SK-N-SH treated with all-trans-retinoic acid at 6 μM for 48 hours (cell line): ENCODE results near the gene DOK5.

Experiments used
- ATAC-seq: fragments of 200-7000 bp; cut with Tn5 transposase; 3 replicates; pipeline ENCODE4 v1.9.1; 2020; ENCODE audit warnings: mild to moderate bottlenecking, moderate library complexity
- ARNTL ChIP-seq: fragments of 450-650 bp; formaldehyde crosslinking; IDR thresholded peaks from 2 replicates; pipeline ENCODE4 v1.5.0; 2020; ENCODE audit warnings: low read depth, mild to moderate bottlenecking, moderate library complexity, borderline replicate concordance
- BACH2 ChIP-seq: fragments of 250-450 bp; sonication (Bioruptor Pico); IDR thresholded peaks from 2 replicates; pipeline ENCODE4 v1.9.0; 2021; ENCODE audit warnings: mild to moderate bottlenecking, borderline replicate concordance
- CSDC2 ChIP-seq: fragments of 250-450 bp; sonication (Bioruptor Pico); IDR thresholded peaks from 2 replicates; pipeline ENCODE4 v1.5.0; 2020; ENCODE audit warnings: mild to moderate bottlenecking, moderate library complexity
- ESRRG ChIP-seq: fragments of 250-450 bp; sonication (Bioruptor Pico); IDR thresholded peaks from 2 replicates; pipeline ENCODE4 v1.6.1; 2021; ENCODE audit warnings: mild to moderate bottlenecking
- GLIS3 ChIP-seq: fragments of 250-450 bp; sonication (Bioruptor Pico); IDR thresholded peaks from 2 replicates; pipeline ENCODE4 v1.5.0; 2020; ENCODE audit warnings: mild to moderate bottlenecking, moderate library complexity
- ISL1 ChIP-seq: fragments of 250-450 bp; sonication (Bioruptor Pico); IDR thresholded peaks from 2 replicates; pipeline ENCODE4 v2.1.2; 2022; ENCODE audit warnings: mild to moderate bottlenecking, moderate library complexity
- OSR1 ChIP-seq: fragments of 250-450 bp; sonication (Bioruptor Pico); IDR thresholded peaks from 2 replicates; pipeline ENCODE4 v1.8.0; 2022; ENCODE audit warnings: moderate library complexity, mild to moderate bottlenecking, inconsistent platforms
- PPARA ChIP-seq: fragments of 250-450 bp; sonication (Bioruptor Pico); IDR thresholded peaks from 2 replicates; pipeline ENCODE4 v1.5.0; 2020; ENCODE audit warnings: mild to moderate bottlenecking, borderline replicate concordance
- RARB ChIP-seq: fragments of 250-450 bp; sonication (Bioruptor Pico); IDR thresholded peaks from 2 replicates; pipeline ENCODE4 v1.8.0; 2021; ENCODE audit warnings: mild to moderate bottlenecking, moderate library complexity
- SNAI2 ChIP-seq: fragments of 250-450 bp; sonication (Bioruptor Pico); IDR thresholded peaks from 2 replicates; pipeline ENCODE4 v1.5.0; 2020; ENCODE audit warnings: mild to moderate bottlenecking, moderate library complexity
- TCF4 ChIP-seq: fragments of 250-450 bp; sonication (Bioruptor Pico); IDR thresholded peaks from 2 replicates; pipeline ENCODE4 v1.8.0; 2021; ENCODE audit warnings: mild to moderate bottlenecking, moderate library complexity, borderline replicate concordance
- TOX ChIP-seq: fragments of 250-450 bp; sonication (Bioruptor Pico); IDR thresholded peaks from 2 replicates; pipeline ENCODE4 v1.8.0; 2021; ENCODE audit warnings: mild to moderate bottlenecking, moderate library complexity, borderline replicate concordance
- ZC3H10 ChIP-seq: fragments of 250-450 bp; sonication (Bioruptor Pico); IDR thresholded peaks from 2 replicates; pipeline ENCODE4 v1.5.1; 2021; ENCODE audit warnings: mild to moderate bottlenecking, moderate library complexity
- ZFP3 ChIP-seq: fragments of 250-450 bp; sonication (Bioruptor Pico); IDR thresholded peaks from 2 replicates; pipeline ENCODE4 v1.5.0; 2020; ENCODE audit warnings: mild to moderate bottlenecking, moderate library complexity
- ZFP30 ChIP-seq: fragments of 450-650 bp; formaldehyde crosslinking; IDR thresholded peaks from 2 replicates; pipeline ENCODE4 v1.5.0; 2022; ENCODE audit warnings: mild to moderate bottlenecking, moderate library complexity
- ZNF565 ChIP-seq: fragments of 450-650 bp; formaldehyde crosslinking; conservative IDR thresholded peaks from 2 replicates; pipeline ENCODE4 v1.5.0; 2020; ENCODE audit warnings: low read depth, mild to moderate bottlenecking, moderate library complexity
- ZNF70 ChIP-seq: fragments of 450-650 bp; formaldehyde crosslinking; IDR thresholded peaks from 2 replicates; pipeline ENCODE4 v1.5.0; 2020; ENCODE audit warnings: mild to moderate bottlenecking, moderate library complexity
- ZNF8 ChIP-seq: fragments of 450-650 bp; formaldehyde crosslinking; IDR thresholded peaks from 2 replicates; pipeline ENCODE4 v1.5.0; 2020; ENCODE audit warnings: mild to moderate bottlenecking, moderate library complexity
- TF ChIP-seq, protein P1 (sequence below): fragments of 250-450 bp; sonication (Bioruptor Pico); IDR thresholded peaks from 2 replicates; pipeline ENCODE4 v1.5.1; 2021; ENCODE audit warnings: mild to moderate bottlenecking, moderate library complexity
- TF ChIP-seq, protein P2 (sequence below): fragments of 250-450 bp; sonication (Bioruptor Pico); IDR thresholded peaks from 2 replicates; pipeline ENCODE4 v1.5.0; 2020; ENCODE audit warnings: mild to moderate bottlenecking, moderate library complexity
- TF ChIP-seq, protein P3 (sequence below): fragments of 250-450 bp; sonication (Bioruptor Pico); IDR thresholded peaks from 2 replicates; pipeline ENCODE4 v1.8.0; 2021; ENCODE audit warnings: low read depth, mild to moderate bottlenecking, moderate library complexity, borderline replicate concordance
- TF ChIP-seq, protein P4 (sequence below): fragments of 250-450 bp; sonication (Bioruptor Pico); IDR thresholded peaks from 2 replicates; pipeline ENCODE4 v1.5.1; 2020; ENCODE audit warnings: low read depth, mild to moderate bottlenecking, moderate library complexity

DOK5 gene

DNA sequence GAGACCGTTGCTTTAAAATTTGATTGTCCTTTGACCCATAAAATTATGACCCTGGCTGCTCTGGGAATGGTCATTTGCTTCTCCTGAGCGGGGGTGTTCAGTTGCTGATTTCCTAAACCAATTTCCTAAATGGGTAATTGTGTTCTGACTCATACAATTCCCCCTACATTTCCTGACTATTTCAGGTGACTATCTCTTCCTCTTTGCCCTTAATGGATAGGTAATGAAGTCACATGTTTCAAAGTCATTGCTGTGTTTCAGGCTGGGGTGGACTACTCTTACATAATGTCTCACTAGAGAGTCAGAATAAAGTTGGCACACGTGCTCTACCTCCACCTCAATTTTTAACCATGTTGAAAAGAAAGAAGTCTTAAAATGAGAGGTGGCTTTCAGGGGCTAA lies 109.8 kb downstream of the DOK5 start (continued):
- TF ChIP-seq GLIS3 (CRISPR knock-in tag) (no peak), ARNTL (CRISPR knock-in tag) (no peak), ZNF565 (CRISPR knock-in tag) (no peak), ISL1 (no peak), ESRRG (CRISPR knock-in tag) (no peak), TCF4 (CRISPR knock-in tag) (no peak)

DNA sequence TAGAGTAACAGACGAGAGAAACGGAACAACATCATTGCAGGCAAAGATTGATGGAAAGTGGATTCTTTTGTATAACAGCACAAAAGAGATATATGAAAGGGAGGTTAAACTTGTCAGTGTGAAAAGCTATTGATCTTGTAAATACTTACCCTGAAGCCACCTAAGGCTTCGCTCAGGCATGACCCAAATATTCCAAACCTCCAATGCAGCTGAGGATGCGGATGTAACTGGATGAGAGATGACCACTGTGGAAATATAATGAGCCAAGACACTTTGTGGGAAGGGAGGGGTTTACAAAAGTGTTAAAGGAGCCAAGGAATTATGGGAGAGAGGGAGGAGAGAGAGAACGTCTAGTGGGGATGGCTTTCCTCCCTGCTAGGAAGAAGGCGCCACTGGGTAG lies 112.0 kb downstream of the DOK5 start:
- no peak for TF ChIP-seq ZFP30
- no peak for TF ChIP-seq GLIS3 (CRISPR knock-in tag)
- no peak for TF ChIP-seq SNAI2 (CRISPR knock-in tag)
- TF ChIP-seq ZNF8, result no peak
- no peak for TF ChIP-seq ZNF565 (CRISPR knock-in tag)
- no peak for TF ChIP-seq TOX
- TF ChIP-seq ZFP3, result no peak
- no peak for TF ChIP-seq ZC3H10 (CRISPR knock-in tag)
- TF ChIP-seq, protein P1, sequence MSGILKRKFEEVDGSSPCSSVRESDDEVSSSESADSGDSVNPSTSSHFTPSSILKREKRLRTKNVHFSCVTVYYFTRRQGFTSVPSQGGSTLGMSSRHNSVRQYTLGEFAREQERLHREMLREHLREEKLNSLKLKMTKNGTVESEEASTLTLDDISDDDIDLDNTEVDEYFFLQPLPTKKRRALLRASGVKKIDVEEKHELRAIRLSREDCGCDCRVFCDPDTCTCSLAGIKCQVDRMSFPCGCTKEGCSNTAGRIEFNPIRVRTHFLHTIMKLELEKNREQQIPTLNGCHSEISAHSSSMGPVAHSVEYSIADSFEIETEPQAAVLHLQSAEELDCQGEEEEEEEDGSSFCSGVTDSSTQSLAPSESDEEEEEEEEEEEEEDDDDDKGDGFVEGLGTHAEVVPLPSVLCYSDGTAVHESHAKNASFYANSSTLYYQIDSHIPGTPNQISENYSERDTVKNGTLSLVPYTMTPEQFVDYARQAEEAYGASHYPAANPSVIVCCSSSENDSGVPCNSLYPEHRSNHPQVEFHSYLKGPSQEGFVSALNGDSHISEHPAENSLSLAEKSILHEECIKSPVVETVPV (CRISPR knock-in tag), result no peak
- TF ChIP-seq OSR1 (CRISPR knock-in tag), result no peak
- TF ChIP-seq, all 23 proteins: peak for 0

DNA sequence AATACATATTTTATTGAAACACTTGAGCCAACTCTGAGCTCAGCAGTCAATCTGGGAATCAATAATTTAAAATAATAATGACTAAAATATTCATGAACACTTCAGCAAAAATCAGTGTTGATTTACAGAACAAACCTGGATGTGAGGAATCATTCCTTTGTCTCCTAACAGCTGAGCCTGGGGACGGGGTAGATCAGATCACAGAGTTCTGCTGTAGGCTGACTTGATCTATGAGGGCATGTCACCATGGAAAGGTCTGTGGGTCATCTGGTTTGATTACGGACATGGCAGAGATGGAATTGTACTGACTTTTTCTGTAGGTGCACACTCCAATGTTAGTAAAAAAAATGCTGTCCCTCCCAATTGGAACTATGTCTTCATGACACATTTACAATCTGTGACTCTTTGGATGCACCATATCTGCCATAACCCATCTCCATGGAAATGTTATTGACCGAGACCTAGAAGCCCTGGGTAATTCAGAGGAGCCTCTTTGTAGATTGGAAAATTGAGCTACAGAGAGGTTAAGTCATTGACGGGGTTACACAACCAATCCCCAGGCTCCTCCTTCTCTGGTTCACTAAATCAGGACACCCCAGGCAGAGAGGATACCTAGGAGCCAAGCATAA lies 114.1 kb downstream of the DOK5 start:
- TF ChIP-seq SNAI2 (CRISPR knock-in tag) (no peak), ZFP30 (no peak), OSR1 (CRISPR knock-in tag) (no peak), ISL1 (no peak), ZNF70 (CRISPR knock-in tag) (no peak), ESRRG (CRISPR knock-in tag) (no peak), CSDC2 (no peak), TOX (no peak), BACH2 (CRISPR knock-in tag) (no peak), ZFP3 (no peak), ZC3H10 (CRISPR knock-in tag) (no peak), ARNTL (CRISPR knock-in tag) (no peak), TCF4 (CRISPR knock-in tag) (no peak), ZNF8 (no peak), ZNF565 (CRISPR knock-in tag) (no peak)
- TF ChIP-seq, protein P2, sequence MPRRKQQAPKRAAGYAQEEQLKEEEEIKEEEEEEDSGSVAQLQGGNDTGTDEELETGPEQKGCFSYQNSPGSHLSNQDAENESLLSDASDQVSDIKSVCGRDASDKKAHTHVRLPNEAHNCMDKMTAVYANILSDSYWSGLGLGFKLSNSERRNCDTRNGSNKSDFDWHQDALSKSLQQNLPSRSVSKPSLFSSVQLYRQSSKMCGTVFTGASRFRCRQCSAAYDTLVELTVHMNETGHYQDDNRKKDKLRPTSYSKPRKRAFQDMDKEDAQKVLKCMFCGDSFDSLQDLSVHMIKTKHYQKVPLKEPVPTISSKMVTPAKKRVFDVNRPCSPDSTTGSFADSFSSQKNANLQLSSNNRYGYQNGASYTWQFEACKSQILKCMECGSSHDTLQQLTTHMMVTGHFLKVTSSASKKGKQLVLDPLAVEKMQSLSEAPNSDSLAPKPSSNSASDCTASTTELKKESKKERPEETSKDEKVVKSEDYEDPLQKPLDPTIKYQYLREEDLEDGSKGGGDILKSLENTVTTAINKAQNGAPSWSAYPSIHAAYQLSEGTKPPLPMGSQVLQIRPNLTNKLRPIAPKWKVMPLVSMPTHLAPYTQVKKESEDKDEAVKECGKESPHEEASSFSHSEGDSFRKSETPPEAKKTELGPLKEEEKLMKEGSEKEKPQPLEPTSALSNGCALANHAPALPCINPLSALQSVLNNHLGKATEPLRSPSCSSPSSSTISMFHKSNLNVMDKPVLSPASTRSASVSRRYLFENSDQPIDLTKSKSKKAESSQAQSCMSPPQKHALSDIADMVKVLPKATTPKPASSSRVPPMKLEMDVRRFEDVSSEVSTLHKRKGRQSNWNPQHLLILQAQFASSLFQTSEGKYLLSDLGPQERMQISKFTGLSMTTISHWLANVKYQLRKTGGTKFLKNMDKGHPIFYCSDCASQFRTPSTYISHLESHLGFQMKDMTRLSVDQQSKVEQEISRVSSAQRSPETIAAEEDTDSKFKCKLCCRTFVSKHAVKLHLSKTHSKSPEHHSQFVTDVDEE, result no peak
- TF ChIP-seq, protein P1 (CRISPR knock-in tag), result no peak
- TF ChIP-seq, protein P3, sequence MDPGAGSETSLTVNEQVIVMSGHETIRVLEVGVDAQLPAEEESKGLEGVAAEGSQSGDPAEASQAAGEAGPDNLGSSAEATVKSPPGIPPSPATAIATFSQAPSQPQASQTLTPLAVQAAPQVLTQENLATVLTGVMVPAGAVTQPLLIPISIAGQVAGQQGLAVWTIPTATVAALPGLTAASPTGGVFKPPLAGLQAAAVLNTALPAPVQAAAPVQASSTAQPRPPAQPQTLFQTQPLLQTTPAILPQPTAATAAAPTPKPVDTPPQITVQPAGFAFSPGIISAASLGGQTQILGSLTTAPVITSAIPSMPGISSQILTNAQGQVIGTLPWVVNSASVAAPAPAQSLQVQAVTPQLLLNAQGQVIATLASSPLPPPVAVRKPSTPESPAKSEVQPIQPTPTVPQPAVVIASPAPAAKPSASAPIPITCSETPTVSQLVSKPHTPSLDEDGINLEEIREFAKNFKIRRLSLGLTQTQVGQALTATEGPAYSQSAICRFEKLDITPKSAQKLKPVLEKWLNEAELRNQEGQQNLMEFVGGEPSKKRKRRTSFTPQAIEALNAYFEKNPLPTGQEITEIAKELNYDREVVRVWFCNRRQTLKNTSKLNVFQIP, result no peak
- ATAC-seq, result no peak

More for the DNA sequence above, 112.0 kb downstream of the DOK5 start:
- ATAC-seq, result no peak

DNA sequence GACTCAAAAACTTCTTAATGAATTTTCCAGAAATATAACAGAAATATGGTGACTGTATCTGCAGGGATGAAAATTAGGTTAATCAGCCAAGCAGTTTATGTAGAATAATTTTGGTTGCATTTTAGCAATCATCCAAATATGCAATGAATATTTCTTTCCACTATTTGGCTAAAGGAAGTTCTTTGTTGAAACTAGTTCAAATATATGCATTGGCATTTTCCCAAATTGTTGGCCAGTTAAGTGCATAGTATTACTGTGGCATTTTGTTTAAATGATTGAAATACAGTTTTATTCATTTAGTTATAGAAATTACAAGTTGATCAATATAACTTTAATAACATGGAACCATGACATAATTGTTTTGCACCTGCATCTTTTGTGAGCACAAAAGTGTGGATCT lies 115.5 kb downstream of the DOK5 start:
- ATAC-seq, result no peak
- TF ChIP-seq GLIS3 (CRISPR knock-in tag) (no peak), ZC3H10 (CRISPR knock-in tag) (no peak), ZNF565 (CRISPR knock-in tag) (no peak), ESRRG (CRISPR knock-in tag) (no peak), RARB (no peak), ISL1 (no peak), ZNF70 (CRISPR knock-in tag) (no peak), CSDC2 (no peak), PPARA (no peak), ZNF8 (no peak), OSR1 (CRISPR knock-in tag) (no peak), TOX (no peak), ZFP30 (no peak), ZFP3 (no peak), ARNTL (CRISPR knock-in tag) (no peak)
- TF ChIP-seq, protein P1 (CRISPR knock-in tag), result no peak
- TF ChIP-seq, protein P4, sequence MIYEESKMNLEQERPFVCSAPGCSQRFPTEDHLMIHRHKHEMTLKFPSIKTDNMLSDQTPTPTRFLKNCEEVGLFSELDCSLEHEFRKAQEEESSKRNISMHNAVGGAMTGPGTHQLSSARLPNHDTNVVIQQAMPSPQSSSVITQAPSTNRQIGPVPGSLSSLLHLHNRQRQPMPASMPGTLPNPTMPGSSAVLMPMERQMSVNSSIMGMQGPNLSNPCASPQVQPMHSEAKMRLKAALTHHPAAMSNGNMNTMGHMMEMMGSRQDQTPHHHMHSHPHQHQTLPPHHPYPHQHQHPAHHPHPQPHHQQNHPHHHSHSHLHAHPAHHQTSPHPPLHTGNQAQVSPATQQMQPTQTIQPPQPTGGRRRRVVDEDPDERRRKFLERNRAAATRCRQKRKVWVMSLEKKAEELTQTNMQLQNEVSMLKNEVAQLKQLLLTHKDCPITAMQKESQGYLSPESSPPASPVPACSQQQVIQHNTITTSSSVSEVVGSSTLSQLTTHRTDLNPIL, result no peak
